HepG2 (cell line): Measurements from ENCODE around the gene TTYH2. TPM values are rescaled to one million over a fixed set of nuclear protein-coding genes. Genes with fewer than 3 reads are reported as not detected.

Experiments used
- ATAC-seq: fragments of 200-7000 bp; cut with Tn5 transposase; 3 replicates; pipeline ENCODE4 v1.9.1; 2020; ENCODE audit warnings: mild to moderate bottlenecking, moderate library complexity
- BruUV-seq: library from RNA; stranded (reverse); fragments of 400-500 nt; replicated peaks from 2 replicates; lab custom pipeline; 2021; lab: Mats Ljungman, UMichigan
- CTCF ChIA-PET: fragments of 300-600 bp; formaldehyde crosslinking; extraction: SDS; loops from one replicate; lab custom pipeline; 2021; ENCODE audit warnings: low total read pairs, inconsistent platforms, low intra/inter-chr PET ratio; lab: Yijun Ruan, JAX
- POLR2A ChIA-PET: fragments of 350-600 bp; sonication (Branson Sonifier 250); formaldehyde crosslinking; loops from one replicate; lab custom pipeline; 2020; ENCODE audit warnings: antibody characterized with exemption, inconsistent platforms; lab: Yijun Ruan, JAX
- DNase-seq: peaks from one replicate; pipeline ENCODE4 v3.0.0-alpha.2; 2015; ENCODE audit warnings: low spot score
- FAIRE-seq: peaks from 3 replicates; lab custom pipeline; 2011; peaks lifted over from hg19 to GRCh38; lab: Jason Lieb, UNC
- H2AFZ ChIP-seq: one replicate; pipeline ENCODE4 v1.6.1; 2011; ENCODE audit warnings: low read length, inconsistent platforms
- H3K27ac ChIP-seq: fragments of 300-600 bp; 3 replicates; pipeline ENCODE4 v1.8.0; 2011; ENCODE audit warnings: mixed run types, mild to moderate bottlenecking, mixed read lengths, low read length, inconsistent platforms; ENCODE audit not compliant: insufficient read depth; ENCODE audit errors: extremely low read length
- H3K27me3 ChIP-seq, 2 experiments: fragments of 200-600 bp in 1 of 2; 2 replicates in 1 of 2; 3 replicates in 1 of 2; pipeline versions ENCODE4 v1.6.0 to v1.8.0; 2011; ENCODE audit warnings: low read length in 2 of 2, mild to moderate bottlenecking in 2 of 2, moderate library complexity in 2 of 2, inconsistent platforms in 1 of 2; ENCODE audit not compliant: insufficient read depth in 2 of 2, control insufficient read depth in 1 of 2
- H3K36me3 ChIP-seq, 2 experiments: fragments of 200-600 bp in 1 of 2; replicated peaks in 1 of 2; 2 replicates in 1 of 2; 3 replicates in 1 of 2; pipeline versions ENCODE4 v1.5.1 to v1.8.0; 2011; ENCODE audit warnings: low read length in 2 of 2, inconsistent platforms in 1 of 2; ENCODE audit not compliant: insufficient read depth in 2 of 2, control insufficient read depth in 1 of 2
- H3K4me1 ChIP-seq: 2 replicates; pipeline ENCODE4 v1.5.1; 2012; ENCODE audit warnings: low read length, inconsistent platforms; ENCODE audit not compliant: insufficient read depth
- H3K4me2 ChIP-seq: 2 replicates; pipeline ENCODE4 v1.6.0; 2011; ENCODE audit warnings: low read depth, low read length, inconsistent platforms
- H3K4me3 ChIP-seq, 3 experiments: fragments of 200-600 bp in 1 of 3; sonication (generic), shearing (Covaris generic) in 1 of 3; replicated peaks in 1 of 3; 2 replicates each; pipeline ENCODE4 v1.5.1; 2011 to 2016; ENCODE audit warnings: low read length in 3 of 3, inconsistent platforms in 2 of 3, low read depth in 2 of 3, mild to moderate bottlenecking in 2 of 3, control low read depth in 1 of 3, mixed read lengths in 1 of 3; ENCODE audit not compliant: insufficient read depth in 1 of 3
- H3K79me2 ChIP-seq: one replicate; pipeline ENCODE4 v1.6.1; 2011; ENCODE audit warnings: low read length, inconsistent platforms; ENCODE audit not compliant: insufficient read depth
- H3K9ac ChIP-seq: 2 replicates; pipeline ENCODE4 v1.6.0; 2011; ENCODE audit warnings: mild to moderate bottlenecking, low read depth, low read length, inconsistent platforms; ENCODE audit not compliant: insufficient read depth
- H3K9me3 ChIP-seq: 2 replicates; pipeline ENCODE4 v1.5.1; 2012; ENCODE audit warnings: mild to moderate bottlenecking, low read length
- H4K20me1 ChIP-seq: 2 replicates; pipeline ENCODE4 v1.6.0; 2011; ENCODE audit warnings: inconsistent platforms, mild to moderate bottlenecking, low read length, moderate library complexity; ENCODE audit not compliant: insufficient read depth
- GTF2F1 ChIP-seq: fragments of 150-350 bp; IDR thresholded peaks from 2 replicates; pipeline ENCODE4 v1.6.1; 2014; ENCODE audit warnings: low read length
- HMG20A ChIP-seq: IDR thresholded peaks from 2 replicates; pipeline ENCODE4 v1.6.1; 2016; ENCODE audit warnings: borderline replicate concordance
- MAF1 ChIP-seq: sonication (generic); formaldehyde crosslinking; IDR thresholded peaks from 2 replicates; pipeline ENCODE4 v1.5.0; 2020; ENCODE audit warnings: missing genetic modification reagents, borderline replicate concordance
- MLLT10 ChIP-seq: sonication (generic); formaldehyde crosslinking; IDR thresholded peaks from 2 replicates; pipeline ENCODE4 v1.4.0; 2020; ENCODE audit warnings: missing genetic modification reagents
- SRF ChIP-seq: IDR thresholded peaks from 2 replicates; pipeline ENCODE4 v1.6.1; 2011; ENCODE audit warnings: mild to moderate bottlenecking, low read depth, low read length, moderate library complexity
- ZNF260 ChIP-seq: sonication (generic); formaldehyde crosslinking; IDR thresholded peaks from 2 replicates; pipeline ENCODE4 v1.4.0; 2020; ENCODE audit warnings: missing genetic modification reagents, low read depth, mild to moderate bottlenecking, borderline replicate concordance
- WGBS: methylation state at CpG from one replicate; pipeline ENCODE4 v1.1.6; 2017; ENCODE audit warnings: low lambda C conversion rate; 5-methylcytosine and 5-hydroxymethylcytosine counted together
- in situ Hi-C: cut with HindIII; loops from 2 replicates; pipeline ENCODE4 v1.10.0; 2017; ENCODE audit warnings: low pct_unique_long_range_greater_than_20kb; ENCODE audit not compliant: extremely low pct_ligation_motif_present
- intact Hi-C: fragments of 100-400 bp; cut with micrococcal nuclease; formaldehyde crosslinking; loops from one replicate; pipeline ENCODE4 v1.10.0; 2022; ENCODE audit not compliant: unreplicated experiment
- polyA plus RNA-seq, 8 experiments: library from polyadenylated mRNA; depleted of rRNA in 3 of 8; stranded (reverse) in 7 of 8; unstranded in 1 of 8; fragments of >200 nt; fragmentation: Illumina TruSeq in 4 of 8; extraction: Trizol in 4 of 8; gene quantifications; 2 replicates each; pipeline versions ENCODE4 v1.2.1 to v1.2.3, GENCODE V29; 2011 to 2016; ENCODE audit warnings: low read depth in 4 of 8, missing spikeins in 1 of 8, mixed read lengths in 1 of 8; ENCODE audit not compliant: insufficient read depth in 1 of 8
- total RNA-seq, 5 experiments: library from RNA; depleted of rRNA; stranded (reverse); fragments of >200 nt; fragmentation: Illumina TruSeq; extraction: Trizol; gene quantifications; 2 replicates each; pipeline ENCODE4 v1.2.3, GENCODE V29; 2016; ENCODE audit warnings: low read depth in 1 of 5
- TF ChIP-seq, protein P1 (sequence below): sonication (generic); formaldehyde crosslinking; IDR thresholded peaks from 2 replicates; pipeline ENCODE4 v1.4.0; 2020; ENCODE audit warnings: missing genetic modification reagents
- TF ChIP-seq, protein P2 (sequence below): sonication (generic); formaldehyde crosslinking; IDR thresholded peaks from 2 replicates; pipeline ENCODE4 v1.5.1; 2020; ENCODE audit warnings: mild to moderate bottlenecking, missing genetic modification reagents, borderline replicate concordance
- TF ChIP-seq, protein P3 (sequence below): sonication (generic); formaldehyde crosslinking; IDR thresholded peaks from 2 replicates; pipeline ENCODE4 v1.4.0; 2020; ENCODE audit warnings: mild to moderate bottlenecking, low read depth, missing genetic modification reagents
- TF ChIP-seq, protein P4 (sequence below): sonication (generic); formaldehyde crosslinking; IDR thresholded peaks from 2 replicates; pipeline ENCODE4 v1.5.1; 2020; ENCODE audit warnings: missing genetic modification reagents, mild to moderate bottlenecking, borderline replicate concordance
- TF ChIP-seq, protein P5 (sequence below), 2 experiments: fragments of 450-650 bp in 1 of 2; sonication (generic) in 1 of 2; formaldehyde crosslinking; IDR thresholded peaks; 2 replicates each; pipeline versions ENCODE4 v1.5.0 to v1.8.0; 2020 to 2022; ENCODE audit warnings: mild to moderate bottlenecking in 1 of 2, missing genetic modification reagents in 1 of 2

The TTYH2 gene
- total and polyA plus RNA-seq, 2 of the 13 experiments (the other 11 are each of a cell fraction or from before 2014, with no cell fraction given) = 0.77 to 0.96 TPM

DNA sequence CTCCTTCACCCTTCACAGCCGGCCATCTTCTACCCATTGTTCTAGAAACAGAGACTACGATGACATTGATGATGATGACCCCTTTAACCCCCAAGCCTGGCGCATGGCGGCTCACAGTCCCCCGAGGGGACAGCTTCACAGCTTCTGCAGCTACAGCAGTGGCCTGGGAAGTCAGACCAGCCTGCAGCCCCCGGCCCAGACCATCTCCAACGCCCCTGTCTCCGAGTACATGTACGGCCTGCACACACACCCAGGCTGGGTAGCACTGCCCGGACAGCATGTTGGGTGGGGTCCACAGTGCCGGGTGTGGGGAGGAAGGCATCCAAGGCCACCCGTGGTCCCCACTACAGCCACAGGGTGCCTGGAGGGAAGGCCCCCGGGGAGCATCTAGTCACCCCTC is 39.7 kb downstream of the TTYH2 start:
- POLR2A ChIA-PET = no interaction called here
- H2AFZ ChIP-seq = no peak overlapping the region
- no peak for DNase-seq
- BruUV-seq = no TSS peak
- H4K20me1 ChIP-seq = no peaks in the 10 kb centered on the region
- H3K36me3 ChIP-seq = no peaks in the 10 kb centered on the region
- peaks cover 0 to 1% of the 10 kb centered on the region in 2 experiments; a peak in 1 of 5 replicates for H3K27me3 ChIP-seq
- H3K4me3 ChIP-seq = no peak overlapping the region
- no peak for ATAC-seq
- in situ Hi-C loops (no loop called here), intact Hi-C loops (no loop called here)
- H3K9ac ChIP-seq = no peak overlapping the region
- H3K9me3 ChIP-seq = no peaks in the 10 kb centered on the region
- FAIRE-seq = no peak
- CTCF ChIA-PET = no interaction called here
- no peaks in the 10 kb centered on the region for H3K4me1 ChIP-seq
- WGBS = 50% methylated on average over 11 of the region's 13 CpGs
- H3K4me2 ChIP-seq = no peak overlapping the region
- H3K79me2 ChIP-seq = no peaks in the 10 kb centered on the region
- no peak overlapping the region for H3K27ac ChIP-seq
- TF ChIP-seq, protein P1, sequence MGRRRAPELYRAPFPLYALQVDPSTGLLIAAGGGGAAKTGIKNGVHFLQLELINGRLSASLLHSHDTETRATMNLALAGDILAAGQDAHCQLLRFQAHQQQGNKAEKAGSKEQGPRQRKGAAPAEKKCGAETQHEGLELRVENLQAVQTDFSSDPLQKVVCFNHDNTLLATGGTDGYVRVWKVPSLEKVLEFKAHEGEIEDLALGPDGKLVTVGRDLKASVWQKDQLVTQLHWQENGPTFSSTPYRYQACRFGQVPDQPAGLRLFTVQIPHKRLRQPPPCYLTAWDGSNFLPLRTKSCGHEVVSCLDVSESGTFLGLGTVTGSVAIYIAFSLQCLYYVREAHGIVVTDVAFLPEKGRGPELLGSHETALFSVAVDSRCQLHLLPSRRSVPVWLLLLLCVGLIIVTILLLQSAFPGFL (CRISPR knock-in tag) = no peak
- TF ChIP-seq, protein P2, sequence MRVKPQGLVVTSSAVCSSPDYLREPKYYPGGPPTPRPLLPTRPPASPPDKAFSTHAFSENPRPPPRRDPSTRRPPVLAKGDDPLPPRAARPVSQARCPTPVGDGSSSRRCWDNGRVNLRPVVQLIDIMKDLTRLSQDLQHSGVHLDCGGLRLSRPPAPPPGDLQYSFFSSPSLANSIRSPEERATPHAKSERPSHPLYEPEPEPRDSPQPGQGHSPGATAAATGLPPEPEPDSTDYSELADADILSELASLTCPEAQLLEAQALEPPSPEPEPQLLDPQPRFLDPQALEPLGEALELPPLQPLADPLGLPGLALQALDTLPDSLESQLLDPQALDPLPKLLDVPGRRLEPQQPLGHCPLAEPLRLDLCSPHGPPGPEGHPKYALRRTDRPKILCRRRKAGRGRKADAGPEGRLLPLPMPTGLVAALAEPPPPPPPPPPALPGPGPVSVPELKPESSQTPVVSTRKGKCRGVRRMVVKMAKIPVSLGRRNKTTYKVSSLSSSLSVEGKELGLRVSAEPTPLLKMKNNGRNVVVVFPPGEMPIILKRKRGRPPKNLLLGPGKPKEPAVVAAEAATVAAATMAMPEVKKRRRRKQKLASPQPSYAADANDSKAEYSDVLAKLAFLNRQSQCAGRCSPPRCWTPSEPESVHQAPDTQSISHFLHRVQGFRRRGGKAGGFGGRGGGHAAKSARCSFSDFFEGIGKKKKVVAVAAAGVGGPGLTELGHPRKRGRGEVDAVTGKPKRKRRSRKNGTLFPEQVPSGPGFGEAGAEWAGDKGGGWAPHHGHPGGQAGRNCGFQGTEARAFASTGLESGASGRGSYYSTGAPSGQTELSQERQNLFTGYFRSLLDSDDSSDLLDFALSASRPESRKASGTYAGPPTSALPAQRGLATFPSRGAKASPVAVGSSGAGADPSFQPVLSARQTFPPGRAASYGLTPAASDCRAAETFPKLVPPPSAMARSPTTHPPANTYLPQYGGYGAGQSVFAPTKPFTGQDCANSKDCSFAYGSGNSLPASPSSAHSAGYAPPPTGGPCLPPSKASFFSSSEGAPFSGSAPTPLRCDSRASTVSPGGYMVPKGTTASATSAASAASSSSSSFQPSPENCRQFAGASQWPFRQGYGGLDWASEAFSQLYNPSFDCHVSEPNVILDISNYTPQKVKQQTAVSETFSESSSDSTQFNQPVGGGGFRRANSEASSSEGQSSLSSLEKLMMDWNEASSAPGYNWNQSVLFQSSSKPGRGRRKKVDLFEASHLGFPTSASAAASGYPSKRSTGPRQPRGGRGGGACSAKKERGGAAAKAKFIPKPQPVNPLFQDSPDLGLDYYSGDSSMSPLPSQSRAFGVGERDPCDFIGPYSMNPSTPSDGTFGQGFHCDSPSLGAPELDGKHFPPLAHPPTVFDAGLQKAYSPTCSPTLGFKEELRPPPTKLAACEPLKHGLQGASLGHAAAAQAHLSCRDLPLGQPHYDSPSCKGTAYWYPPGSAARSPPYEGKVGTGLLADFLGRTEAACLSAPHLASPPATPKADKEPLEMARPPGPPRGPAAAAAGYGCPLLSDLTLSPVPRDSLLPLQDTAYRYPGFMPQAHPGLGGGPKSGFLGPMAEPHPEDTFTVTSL (CRISPR knock-in tag) = no peak
- TF ChIP-seq, protein P3, sequence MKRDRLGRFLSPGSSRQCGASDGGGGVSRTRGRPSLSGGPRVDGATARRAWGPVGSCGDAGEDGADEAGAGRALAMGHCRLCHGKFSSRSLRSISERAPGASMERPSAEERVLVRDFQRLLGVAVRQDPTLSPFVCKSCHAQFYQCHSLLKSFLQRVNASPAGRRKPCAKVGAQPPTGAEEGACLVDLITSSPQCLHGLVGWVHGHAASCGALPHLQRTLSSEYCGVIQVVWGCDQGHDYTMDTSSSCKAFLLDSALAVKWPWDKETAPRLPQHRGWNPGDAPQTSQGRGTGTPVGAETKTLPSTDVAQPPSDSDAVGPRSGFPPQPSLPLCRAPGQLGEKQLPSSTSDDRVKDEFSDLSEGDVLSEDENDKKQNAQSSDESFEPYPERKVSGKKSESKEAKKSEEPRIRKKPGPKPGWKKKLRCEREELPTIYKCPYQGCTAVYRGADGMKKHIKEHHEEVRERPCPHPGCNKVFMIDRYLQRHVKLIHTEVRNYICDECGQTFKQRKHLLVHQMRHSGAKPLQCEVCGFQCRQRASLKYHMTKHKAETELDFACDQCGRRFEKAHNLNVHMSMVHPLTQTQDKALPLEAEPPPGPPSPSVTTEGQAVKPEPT (CRISPR knock-in tag) = no peak
- TF ChIP-seq GTF2F1 (no peak), MAF1 (CRISPR knock-in tag) (no peak), ZNF260 (CRISPR knock-in tag) (no peak), MLLT10 (CRISPR knock-in tag) (no peak), SRF (no peak), HMG20A (CRISPR knock-in tag) (no peak)
- TF ChIP-seq, protein P4, sequence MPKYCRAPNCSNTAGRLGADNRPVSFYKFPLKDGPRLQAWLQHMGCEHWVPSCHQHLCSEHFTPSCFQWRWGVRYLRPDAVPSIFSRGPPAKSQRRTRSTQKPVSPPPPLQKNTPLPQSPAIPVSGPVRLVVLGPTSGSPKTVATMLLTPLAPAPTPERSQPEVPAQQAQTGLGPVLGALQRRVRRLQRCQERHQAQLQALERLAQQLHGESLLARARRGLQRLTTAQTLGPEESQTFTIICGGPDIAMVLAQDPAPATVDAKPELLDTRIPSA (CRISPR knock-in tag) = no peak
- TF ChIP-seq, protein P5, sequence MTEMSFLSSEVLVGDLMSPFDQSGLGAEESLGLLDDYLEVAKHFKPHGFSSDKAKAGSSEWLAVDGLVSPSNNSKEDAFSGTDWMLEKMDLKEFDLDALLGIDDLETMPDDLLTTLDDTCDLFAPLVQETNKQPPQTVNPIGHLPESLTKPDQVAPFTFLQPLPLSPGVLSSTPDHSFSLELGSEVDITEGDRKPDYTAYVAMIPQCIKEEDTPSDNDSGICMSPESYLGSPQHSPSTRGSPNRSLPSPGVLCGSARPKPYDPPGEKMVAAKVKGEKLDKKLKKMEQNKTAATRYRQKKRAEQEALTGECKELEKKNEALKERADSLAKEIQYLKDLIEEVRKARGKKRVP (CRISPR knock-in tag; IDR thresholded peaks at IDR 0.05) = no peak
